Effector CD4-positive, alpha-beta T cell (primary cell): Measurements from ENCODE around the gene TM7SF3.
"Not testable (repeated sequence)": the region's sequence is repeated elsewhere in the genome, so short reads cannot be mapped to it uniquely, and the experiment has no call there.

Experiments
- DNase-seq: peaks from one replicate; pipeline ENCODE4 v3.0.0-alpha.2; 2020
- total RNA-seq: gene quantifications from one replicate; lab custom pipeline; 2026; lab: John Stamatoyannopoulos, UW

Gene TM7SF3, protein sequence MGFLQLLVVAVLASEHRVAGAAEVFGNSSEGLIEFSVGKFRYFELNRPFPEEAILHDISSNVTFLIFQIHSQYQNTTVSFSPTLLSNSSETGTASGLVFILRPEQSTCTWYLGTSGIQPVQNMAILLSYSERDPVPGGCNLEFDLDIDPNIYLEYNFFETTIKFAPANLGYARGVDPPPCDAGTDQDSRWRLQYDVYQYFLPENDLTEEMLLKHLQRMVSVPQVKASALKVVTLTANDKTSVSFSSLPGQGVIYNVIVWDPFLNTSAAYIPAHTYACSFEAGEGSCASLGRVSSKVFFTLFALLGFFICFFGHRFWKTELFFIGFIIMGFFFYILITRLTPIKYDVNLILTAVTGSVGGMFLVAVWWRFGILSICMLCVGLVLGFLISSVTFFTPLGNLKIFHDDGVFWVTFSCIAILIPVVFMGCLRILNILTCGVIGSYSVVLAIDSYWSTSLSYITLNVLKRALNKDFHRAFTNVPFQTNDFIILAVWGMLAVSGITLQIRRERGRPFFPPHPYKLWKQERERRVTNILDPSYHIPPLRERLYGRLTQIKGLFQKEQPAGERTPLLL
- total RNA-seq = 32.3 reads per million, percentile 58 among the genes with 10 or more reads in this experiment

DNA sequence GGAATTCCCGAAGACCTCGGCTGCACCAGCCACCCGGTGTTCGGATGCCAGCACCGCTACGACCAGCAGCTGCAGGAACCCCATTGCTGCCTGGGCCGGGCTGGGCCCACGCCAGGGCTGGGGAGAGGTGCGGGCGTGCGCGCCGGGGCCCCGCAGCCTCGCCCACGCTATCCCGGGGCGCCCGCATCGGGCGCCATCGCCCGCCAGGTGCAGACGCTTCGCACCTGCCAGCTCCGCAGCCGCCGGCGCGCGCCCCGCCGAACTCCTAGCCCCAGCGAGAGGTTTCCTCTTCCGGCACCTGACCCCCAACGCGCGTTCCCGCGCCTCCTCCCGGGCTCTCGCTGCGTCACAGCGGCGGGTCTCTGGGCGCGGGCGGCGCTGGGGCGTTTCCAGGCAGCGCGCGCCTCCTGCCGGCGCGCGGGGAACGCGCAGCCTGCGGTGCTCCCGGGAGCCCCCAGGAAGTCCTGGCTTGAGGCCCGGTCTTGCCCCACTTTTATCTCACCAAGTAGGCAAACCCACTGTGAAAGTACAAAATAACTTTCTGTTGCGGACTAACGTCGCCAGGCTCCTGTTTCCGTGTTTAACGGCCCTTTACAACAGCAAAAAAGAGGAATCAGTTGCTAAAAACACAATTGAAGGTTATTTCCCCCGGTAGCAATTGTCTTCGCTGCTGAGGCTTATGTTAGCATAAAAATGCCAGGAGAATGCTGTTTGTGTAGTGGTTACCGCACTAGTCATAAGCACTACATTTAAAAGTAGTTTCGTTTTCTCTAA lies at the start of gene TM7SF3:
TM7SF3 (minus strand) TSS at position 300 of the 774 bp plus-strand sequence; CDS start at position 84, 216 bp downstream.
- peak; percentile 96 for DNase-seq

DNA sequence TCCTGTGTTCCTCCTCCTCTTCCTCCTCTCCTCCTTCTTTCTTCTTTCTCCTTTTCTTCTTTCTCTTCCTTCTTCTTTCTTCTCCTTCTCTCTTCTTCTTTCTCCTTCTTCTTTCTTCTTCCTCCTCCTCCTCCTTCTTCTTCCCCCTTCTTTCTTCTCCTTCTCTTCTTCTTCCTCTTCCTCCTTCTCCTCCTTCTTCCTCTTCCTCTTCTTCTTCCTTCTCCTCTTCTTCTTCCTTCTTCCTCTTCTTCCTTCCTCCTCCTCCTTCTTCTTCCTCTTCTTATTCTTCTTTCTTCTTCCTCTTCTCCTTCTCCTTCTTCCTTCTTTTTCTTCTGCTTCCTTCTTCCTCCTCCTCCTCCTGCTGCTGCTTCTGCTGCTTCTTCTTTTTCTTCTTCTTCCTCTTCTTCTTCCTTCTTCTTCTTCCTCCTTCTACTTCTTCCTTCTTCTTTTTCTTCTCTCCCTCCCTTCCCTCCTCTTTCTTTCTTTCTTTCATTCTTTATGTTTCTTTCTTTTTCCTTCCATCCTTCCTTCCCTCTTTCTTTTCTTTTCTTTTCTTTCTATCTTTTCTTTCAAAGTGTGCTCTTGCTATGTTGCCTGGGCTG lies 49.2 kb upstream of the TM7SF3 start:
- no peak for DNase-seq

DNA sequence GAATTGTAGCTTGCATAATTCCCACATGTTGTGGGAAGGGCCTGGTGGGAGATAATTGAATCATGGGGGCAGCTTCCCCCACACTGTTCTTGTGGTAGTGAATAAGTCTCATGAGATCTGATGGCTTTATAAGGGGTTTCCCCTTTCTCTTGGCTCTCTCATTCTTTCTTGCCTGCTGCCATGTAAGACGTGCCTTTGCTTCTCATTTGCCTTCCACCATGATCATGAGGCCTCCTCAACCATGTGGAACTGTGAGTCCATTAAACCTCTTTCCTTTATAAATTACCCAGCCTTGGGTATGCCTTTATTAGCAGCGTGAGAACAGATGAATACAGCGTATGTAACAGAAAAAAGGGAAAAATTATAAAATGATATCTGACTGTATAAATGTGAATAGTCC lies 47.1 kb upstream of the TM7SF3 start:
- DNase-seq = no peak

DNA sequence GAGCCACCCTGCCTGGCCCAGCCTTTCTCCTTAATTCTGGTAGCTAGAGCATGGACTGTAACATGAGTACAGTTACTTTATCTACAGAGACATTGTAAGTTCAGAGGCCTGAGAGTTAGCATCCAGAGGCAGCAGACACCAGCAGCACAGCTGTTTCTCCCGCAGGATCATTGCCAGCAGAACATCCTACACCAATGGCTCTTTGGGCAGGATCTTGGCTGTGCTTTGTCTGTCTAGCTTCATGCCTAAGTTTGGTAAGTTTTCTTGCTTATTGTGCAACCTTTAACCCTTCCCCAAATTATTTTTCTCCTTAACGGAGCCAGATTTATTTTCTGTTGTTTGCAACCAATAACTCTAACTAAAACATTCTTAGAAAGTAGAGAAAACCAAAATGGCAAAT lies 46.6 kb upstream of the TM7SF3 start:
- no peak for DNase-seq

DNA sequence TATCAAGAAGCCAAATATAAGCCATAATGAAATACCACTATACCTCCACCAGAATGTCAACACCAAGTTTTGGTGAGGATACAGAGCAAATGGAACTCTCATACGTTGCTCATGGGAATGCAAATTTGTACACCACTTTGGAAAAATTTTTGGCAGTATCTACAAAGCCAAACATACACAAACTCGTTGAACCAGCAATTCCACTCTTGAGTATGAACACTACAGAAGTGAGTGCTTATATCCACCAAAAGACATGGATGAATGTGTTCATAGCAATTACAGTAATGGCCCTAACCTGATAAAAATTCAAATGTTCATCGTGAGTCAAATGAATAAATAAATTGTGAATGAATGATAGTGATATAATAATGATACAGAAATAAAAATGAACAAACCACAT lies 43.4 kb upstream of the TM7SF3 start:
- DNase-seq = no peak

DNA sequence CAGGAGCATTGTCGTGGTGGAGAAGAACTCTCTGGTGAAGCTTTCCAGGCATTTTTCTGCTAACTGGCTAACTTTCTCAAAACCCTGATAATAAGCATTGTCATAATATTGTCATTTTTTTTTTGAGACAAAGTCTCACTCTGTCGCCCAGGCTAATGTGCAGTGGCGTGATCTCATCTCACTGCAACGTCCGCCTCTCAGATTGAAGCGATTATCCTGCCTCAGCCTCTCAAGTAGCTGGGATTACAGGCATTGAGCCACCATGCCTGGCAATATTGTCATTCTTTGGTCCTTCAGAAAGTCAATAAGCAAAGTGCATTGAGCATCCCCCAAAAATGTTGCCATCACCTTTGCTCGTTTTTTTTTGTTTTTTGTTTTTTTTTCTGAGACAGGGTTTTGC lies 41.8 kb upstream of the TM7SF3 start:
- no peak for DNase-seq

DNA sequence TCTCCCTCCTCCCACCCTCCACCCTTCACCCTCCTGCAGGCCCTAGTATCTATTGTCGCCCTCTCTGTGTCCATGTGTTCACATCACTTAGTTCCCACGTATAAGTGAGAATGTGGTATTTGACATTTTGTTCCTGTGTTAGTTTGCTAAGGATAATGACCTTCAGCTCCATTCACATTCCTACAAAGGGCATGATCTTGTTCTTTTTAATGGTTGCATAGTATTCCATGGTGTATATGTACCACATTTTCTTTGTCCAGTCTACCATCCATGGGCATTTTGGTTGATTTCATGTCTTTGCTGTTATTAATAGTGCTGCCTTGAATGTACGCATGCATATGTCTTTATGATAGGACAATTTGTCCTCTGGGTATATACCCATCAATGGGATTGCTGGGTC lies 38.6 kb upstream of the TM7SF3 start:
- DNase-seq = no peak

DNA sequence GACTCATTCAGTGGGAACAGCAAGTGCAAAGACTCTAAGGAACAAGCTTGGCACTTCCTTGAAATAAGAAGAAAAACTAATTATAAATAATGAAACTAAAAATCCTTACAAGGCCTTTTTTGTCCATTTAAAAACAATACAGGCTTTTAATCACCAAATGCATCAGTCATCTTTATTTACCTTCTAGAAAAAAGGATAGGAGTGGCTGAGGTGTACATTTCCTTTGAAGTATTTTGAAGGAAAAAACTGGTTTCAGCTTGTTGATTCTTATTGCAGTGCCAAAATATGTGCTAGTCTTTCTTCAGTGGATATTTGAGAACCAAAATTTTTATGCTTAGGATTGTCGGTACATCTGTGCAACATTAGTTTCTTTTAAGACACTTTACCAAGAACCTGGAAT lies 38.0 kb upstream of the TM7SF3 start:
- no peak for DNase-seq

DNA sequence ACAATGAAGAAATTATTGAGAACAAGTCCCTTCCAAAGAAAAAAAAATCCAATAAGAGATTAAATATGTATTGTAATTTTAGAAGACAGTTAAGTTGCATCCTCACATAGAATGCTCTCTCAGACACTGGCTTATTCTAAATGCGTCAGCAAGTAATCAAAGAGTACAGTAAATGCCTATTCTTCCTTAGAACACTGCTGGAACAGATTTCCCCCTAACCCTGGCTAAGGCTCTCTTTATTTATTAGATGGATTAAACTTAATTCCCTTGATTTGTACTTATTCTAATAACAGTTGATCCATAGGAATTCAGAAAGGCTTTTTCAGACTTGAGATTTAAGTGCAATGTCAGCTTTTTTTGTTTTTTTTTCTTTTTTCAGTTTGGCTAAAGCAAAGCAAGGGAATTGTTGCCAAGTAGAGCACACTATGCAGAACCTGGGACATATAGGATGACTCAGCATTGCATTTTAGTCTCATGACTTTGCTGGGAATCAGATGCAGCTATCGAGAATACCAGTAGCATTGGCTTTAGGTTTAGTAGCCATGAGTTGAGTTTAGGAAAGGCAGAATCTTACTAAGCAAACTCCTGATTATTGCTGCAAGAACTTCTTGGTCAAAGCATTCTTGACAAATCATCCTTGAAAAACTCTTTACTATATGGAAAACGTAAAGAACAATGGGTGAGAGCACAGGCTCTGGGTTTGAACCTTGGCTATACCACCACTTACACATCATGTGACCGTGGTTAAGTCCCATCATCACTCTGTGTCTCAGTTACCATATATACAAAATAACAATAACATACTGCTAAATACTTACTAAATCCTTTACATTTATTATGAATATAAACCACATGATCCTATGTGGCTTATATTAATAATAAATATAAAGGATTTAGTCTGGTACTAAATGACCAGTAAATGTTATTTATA lies 34.9 kb upstream of the TM7SF3 start:
- no peak for DNase-seq

DNA sequence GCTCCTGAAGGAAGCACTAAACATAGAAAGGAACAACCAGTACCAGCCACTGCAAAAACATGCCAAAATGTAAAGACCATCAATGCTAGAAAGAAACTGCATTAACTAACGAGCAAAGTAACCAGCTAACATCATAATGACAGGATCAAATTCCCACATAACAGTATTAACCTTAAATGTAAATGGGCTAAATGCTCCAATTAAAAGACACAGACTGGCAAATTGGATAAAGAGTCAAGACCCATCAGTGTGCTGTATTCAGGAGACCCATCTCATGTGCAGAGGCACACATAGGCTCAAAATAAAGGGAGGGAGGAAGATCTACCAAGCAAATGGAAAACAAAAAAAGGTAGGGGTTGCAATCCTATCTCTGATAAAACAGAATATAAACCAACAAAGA lies 27.8 kb upstream of the TM7SF3 start:
- DNase-seq = not testable (repeated sequence)

DNA sequence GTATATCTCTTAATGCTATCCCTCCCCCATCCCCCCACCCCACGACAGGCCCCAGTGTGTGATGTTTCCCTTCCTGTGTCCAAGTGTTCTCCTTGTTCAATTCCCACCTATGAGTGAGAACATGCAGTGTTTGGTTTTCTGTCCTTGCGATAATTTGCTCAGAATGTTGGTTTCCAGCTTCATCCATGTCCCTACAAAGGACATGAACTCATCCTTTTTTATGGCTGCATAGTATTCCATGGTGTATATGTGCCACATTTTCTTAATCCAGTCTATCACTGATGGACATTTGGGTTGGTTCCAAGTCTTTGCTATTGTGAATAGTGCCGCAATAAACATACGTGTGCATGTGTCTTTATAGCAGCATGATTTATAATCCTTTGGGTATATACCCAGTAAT lies 26.5 kb upstream of the TM7SF3 start:
- DNase-seq = not testable (repeated sequence)

DNA sequence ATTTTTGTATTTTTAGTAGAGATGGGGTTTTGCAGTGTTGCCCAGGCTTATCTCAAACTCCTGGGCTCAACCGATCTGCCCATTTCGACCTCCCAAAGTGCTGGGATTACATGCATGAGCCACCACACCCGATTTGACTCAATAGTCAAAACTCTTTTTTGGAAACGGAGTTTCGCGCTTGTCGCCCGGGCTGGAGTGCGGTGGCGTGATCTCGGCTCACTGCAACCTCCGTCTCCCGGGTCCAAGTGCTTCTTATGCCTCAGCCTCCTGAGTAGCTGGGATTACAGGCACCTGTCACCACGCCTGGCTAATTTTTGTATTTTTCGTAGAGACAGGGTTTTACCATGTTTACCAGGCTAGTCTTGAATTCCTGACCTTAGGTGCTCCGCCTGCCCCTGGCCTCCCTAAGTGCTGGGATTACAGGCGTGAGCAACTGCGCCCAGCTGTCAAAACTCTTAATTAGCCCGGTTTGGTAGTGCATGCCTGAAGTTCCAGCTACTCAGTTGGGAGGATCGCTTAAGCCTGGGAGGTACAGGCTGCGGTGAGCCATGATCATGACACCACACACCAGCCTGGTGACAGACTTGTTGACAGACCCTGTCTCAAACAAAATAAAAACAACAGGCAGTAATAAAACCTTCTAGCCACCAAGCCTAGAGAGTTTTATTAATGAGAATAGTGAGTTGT lies 20.6 kb upstream of the TM7SF3 start:
- no peak for DNase-seq

DNA sequence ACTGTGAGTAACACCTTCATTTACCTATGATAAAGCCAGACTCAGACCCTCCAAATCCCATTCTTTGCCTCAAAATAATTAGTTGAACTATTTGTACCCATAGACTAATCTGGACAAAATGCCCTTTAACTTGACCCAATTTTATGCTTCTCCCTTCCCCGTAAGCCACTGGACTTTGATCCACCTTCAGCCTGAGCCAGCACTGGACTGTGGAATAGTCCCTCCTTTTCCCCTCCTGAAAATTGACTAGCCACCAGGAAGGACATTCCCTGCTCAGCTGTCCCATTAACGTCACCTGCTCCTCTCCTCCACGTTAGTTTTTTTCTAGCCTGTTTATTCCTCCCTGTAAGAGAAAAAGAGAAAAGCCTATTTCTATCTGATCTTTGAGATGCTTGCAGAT lies 18.5 kb upstream of the TM7SF3 start:
- DNase-seq = no peak

DNA sequence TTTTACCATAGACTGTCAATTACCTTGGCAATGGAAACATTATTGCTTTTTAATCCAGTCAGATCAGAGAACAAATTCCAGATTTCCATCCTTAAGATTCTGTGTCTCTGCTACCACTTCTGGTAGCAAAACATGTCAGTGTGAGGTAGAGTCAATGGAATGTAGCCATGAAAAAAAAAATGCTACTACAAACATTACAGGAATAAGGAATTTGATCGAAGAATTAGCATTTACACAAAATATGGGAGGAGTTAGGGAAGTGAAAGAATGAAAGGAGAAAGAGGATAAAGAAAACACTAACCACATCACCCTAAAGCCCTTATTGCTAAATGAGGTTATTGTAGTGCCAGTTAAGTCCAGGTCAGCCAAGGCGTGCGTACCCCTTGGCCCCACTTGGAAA lies 17.3 kb upstream of the TM7SF3 start:
- DNase-seq = no peak

DNA sequence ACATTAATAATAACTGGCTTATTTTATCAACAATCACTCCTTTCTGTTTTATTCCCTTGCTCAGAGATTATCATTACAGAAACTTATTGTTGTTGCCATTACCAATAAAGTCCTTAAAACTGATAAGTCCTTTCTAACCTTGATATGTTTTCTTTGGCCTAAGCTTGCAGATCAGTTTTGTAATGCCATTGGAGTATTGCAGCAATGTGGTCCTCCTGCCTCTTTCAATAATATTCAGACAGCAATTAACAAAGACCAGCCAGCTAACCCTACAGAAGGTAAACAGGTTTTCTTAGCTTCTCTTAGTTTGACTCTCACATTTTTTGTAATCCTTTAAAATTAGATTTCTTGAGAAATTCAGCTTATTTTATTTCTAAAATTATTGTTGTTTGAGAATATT lies 12.1 kb upstream of the TM7SF3 start:
- no peak for DNase-seq

DNA sequence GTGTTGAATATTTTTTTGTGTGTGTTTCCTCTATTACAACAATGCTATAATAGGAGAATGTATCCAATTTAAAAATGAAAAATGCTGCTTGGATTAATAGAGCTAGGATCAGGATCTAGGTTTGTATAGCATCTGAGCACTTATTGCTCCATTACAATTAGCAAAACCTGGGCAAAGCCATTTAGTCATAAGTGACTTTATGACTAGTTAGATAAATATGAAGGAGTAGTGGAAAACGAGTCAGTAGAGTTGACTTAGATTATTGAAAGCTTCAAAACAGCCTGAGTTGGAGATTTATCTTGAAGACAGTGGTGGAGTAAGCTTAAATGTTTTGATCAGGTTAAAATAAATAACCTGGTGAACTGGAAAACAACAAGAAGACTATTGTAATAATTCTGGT lies 10.9 kb upstream of the TM7SF3 start:
- no peak for DNase-seq

DNA sequence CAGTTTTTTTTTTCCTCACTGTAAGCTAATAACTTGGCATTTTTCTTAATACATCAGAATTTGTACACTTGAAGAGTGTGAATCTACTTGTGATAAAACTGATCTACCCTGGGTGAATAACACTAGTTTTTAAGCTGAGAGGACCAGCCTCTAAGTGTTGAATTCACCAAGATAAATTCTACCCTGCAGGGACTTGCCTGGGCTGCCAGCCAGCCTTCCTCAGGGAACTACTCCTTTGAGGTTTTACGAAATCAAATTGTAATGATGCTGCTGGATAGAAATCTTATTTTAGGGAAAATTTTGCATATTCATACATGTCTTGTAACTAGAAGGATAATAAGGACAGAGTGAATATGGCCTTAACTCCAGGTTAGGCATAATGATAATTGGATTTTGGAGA lies 10.1 kb upstream of the TM7SF3 start:
- DNase-seq = no peak

DNA sequence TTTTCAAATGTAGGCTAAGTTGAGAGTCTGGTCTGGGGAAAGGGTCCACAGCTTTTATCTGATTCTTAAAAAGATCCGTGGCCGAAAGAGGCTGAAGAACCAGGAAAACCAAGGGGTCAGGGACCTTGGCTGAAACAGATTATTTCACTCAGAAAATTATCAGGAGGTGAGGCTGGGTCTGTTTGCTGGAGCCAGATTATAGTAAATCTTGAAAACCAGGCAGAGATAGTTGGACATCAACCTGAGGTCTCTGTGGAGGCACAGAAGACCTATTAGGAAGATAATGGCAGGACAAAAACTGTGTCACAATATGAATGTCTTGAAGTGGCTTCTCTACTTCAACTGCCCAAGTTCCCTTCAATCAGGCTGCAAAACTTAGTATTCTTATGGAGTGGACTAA lies 6.6 kb upstream of the TM7SF3 start:
- DNase-seq = no peak

DNA sequence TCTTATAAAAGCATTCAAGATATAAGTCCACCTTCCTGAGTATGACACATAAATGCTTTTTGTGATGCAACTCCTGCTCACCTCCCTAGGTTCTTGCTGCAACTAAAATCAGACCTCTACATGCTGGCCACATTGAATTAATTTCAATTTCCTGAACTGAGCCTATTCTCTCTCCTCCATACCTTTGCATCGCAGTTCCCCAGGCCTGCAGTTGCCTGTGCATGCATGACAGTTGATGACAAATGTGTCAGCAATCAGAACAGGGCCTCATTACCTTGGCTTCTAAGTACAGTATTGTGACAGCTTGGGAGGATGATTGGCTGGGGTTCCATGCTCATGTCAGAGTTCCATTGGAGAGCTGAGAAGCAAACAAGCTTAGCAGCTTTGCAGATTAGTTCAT lies 3.9 kb upstream of the TM7SF3 start:
- no peak for DNase-seq

DNA sequence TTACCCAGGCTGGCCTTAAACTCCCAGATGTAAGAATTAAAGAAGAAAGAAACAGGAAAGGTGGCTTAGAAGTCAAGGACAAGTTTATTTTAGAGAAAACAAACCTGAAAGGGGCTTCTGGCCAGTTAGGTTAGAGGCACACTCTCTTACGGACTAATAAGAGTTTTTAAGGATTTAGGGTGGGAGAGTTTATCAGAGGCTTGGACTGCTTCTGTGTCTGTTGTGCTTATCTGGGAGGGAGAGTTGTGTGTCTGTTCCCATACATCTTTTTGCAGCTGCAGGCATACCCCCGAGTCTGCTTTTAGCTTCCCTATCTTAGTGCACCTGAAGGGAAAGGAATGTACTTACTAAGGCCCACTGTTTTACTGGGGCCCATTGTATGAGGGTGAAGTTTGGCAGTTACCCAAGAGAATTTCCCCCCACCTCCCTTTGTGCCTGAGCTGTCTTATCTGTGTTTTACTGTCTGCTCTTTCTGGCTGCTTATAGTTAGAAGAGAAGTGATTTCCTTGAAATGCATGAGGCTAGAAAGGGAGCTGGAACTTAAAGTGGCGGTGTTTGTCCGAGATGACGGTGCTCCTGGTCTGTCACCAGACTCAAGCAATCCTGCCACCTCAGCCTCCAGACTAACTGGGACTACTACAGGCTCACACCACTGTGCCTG lies 3.1 kb upstream of the TM7SF3 start:
- not testable (repeated sequence) for DNase-seq

DNA sequence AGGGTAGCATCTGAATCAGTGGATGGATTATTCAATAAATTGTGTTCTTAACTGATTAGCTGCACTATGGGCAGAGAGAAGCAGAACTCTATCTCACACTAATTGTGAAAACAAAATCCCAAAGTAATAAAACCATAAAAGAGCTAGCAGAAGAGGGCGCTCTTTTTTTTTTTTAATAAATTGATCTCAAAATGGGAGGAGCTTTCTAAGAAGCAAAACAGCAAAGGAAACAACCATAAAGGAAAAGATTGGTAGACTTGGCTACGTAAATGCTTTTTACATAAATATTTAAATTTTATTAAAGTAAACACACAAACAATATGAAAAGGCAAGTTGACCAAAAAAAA lies 1.5 kb upstream of the TM7SF3 start:
- no peak for DNase-seq
